ENCODE results near the gene RASGRP1. TPM values are rescaled to one million over a fixed set of nuclear protein-coding genes. Genes with fewer than 3 reads are reported as not detected.

RASGRP1 gene
- total RNA-seq, 1 experiment from 2014 or later, result 1.6 TPM

GRCh38 chr15:38475361-38475760 is 89.3 kb downstream of the RASGRP1 start:
- no peak overlapping the region for H3K27ac ChIP-seq (ENCODE audit: low read depth, low read length)
- H3K4me1 ChIP-seq (ENCODE audit: control insufficient read depth in 1 of 2, insufficient read depth in 2 of 2, low read length in 2 of 2), result no peaks in the 10 kb centered on the region
- RAD21 ChIA-PET (ENCODE audit: low non-redundant PET in 1 of 2, low total read pairs in 2 of 2, uncharacterized antibody in 2 of 2, unreplicated experiment in 2 of 2), result no interaction called here
- H4K20me1 ChIP-seq (ENCODE audit: insufficient read depth), result no peaks in the 10 kb centered on the region
- CTCF ChIA-PET, result interaction anchor here (1.6 to 2.0 kb wide), 2 partner anchors 35 to 224 kb away, joined by 5 to 6 read pairs; no protein-coding TSS in a partner anchor
- H3K4me3 ChIP-seq (replicated peaks in 1 of 2; ENCODE audit: low read depth in 1 of 2, low read length in 2 of 2), result no peak overlapping the region
- POLR2A ChIA-PET, result no interaction called here
- DNase-seq (ENCODE audit: low read depth, low spot score) (no peak), ATAC-seq (no peak)
- peaks cover 15 to 35% of the 10 kb centered on the region in 2 experiments; a peak in 3 of 4 replicates for H3K36me3 ChIP-seq (ENCODE audit: control insufficient read depth in 1 of 2, insufficient read depth in 2 of 2, low read length in 2 of 2)
- no peaks in the 10 kb centered on the region for H3K9me3 ChIP-seq (ENCODE audit: control insufficient read depth in 1 of 2, insufficient read depth in 1 of 2, low read depth in 1 of 2, low read length in 2 of 2)
- H3K4me2 ChIP-seq (ENCODE audit: low read length), result no peak overlapping the region
- no peaks in the 10 kb centered on the region for H3K9me2 ChIP-seq (ENCODE audit: insufficient read depth)
- intact Hi-C loops (cut with micrococcal nuclease), result loop anchor here (2.0 kb wide), 1 partner anchor 207 kb away; no protein-coding TSS in a partner anchor
- H3K27me3 ChIP-seq (ENCODE audit: insufficient read depth, low read length), result no peaks in the 10 kb centered on the region
- TF ChIP-seq SRF (IDR thresholded peaks at IDR 0.05; ENCODE audit: low read depth), result no peak
- no peak for TF ChIP-seq CTCF (IDR thresholded peaks at IDR 0.05 in 2 of 3, conservative IDR thresholded peaks at IDR 0.05 in 1 of 3; ENCODE audit: borderline replicate concordance in 1 of 3, insufficient read depth in 1 of 3, low read depth in 2 of 3, low read length in 2 of 3)
- TF ChIP-seq EGR1 (IDR thresholded peaks at IDR 0.05; ENCODE audit: low read depth), result no peak
- no peak for TF ChIP-seq POLR2AphosphoS5 (IDR thresholded peaks at IDR 0.05; ENCODE audit: low read depth, low read length)
- no peak for TF ChIP-seq MAX (IDR thresholded peaks at IDR 0.05)
- TF ChIP-seq ZFX (IDR thresholded peaks at IDR 0.05), result no peak
- TF ChIP-seq ELF1 (IDR thresholded peaks at IDR 0.05; ENCODE audit: borderline replicate concordance, low read depth), result no peak
- no peak for TF ChIP-seq EZH2 (IDR thresholded peaks at IDR 0.05)
- no peak for TF ChIP-seq ZNF274 (IDR thresholded peaks at IDR 0.05; ENCODE audit: low read depth, low read length)
- TF ChIP-seq JUND (IDR thresholded peaks at IDR 0.05), result no peak
- TF ChIP-seq ZBTB33 (IDR thresholded peaks at IDR 0.05; ENCODE audit: extremely low read depth, insufficient replicate concordance, low read length), result no peak
- TF ChIP-seq SP1 (IDR thresholded peaks at IDR 0.05; ENCODE audit: low read depth), result no peak
- TF ChIP-seq CBX3 (IDR thresholded peaks at IDR 0.05; ENCODE audit: low read depth), result no peak
- BruUV-seq (replicated peaks), result no TSS peak
- H3K79me2 ChIP-seq (ENCODE audit: insufficient read depth, low read length), result peaks cover 6% of the 10 kb centered on the region; the same call in 1 of the 2 replicates
- H2AFZ ChIP-seq (ENCODE audit: low read depth, low read length, poor library complexity, severe bottlenecking), result no peak overlapping the region
- no peak overlapping the region for H3K9ac ChIP-seq (ENCODE audit: low read length)

Data from HCT116 (cell line).